ENCODE measurements around the gene NKAPL.

Gene NKAPL

GRCh38 chr6:28248916-28249315 lies 10.2 kb upstream of the NKAPL start:
- H3K4me3 ChIP-seq (replicated peaks; ENCODE audit: low read depth, low read length) = no peak overlapping the region
- DNase-seq (ENCODE audit: low read depth) = no peak
- TF ChIP-seq CTCF (IDR thresholded peaks at IDR 0.05; ENCODE audit: low read length, missing control alignments) = no peak

- TF ChIP-seq CTCF (IDR thresholded peaks at IDR 0.05; ENCODE audit: low read length, missing control alignments) = no peak
- no peak for DNase-seq (ENCODE audit: low read depth)
- peak overlapping the region; percentile 80 for H3K4me3 ChIP-seq (replicated peaks; ENCODE audit: low read depth, low read length)
These were observed 8.3 kb upstream of the NKAPL start for GRCh38 chr6:28250747-28251146.

- DNase-seq (ENCODE audit: low read depth) = peak; percentile 11
- no peak for TF ChIP-seq CTCF (IDR thresholded peaks at IDR 0.05; ENCODE audit: low read length, missing control alignments)
- H3K4me3 ChIP-seq (replicated peaks; ENCODE audit: low read depth, low read length) = peak overlapping the region; percentile 80
These were observed 7.5 kb upstream of the NKAPL start for GRCh38 chr6:28251661-28252008.

- no peak for TF ChIP-seq CTCF (IDR thresholded peaks at IDR 0.05; ENCODE audit: low read length, missing control alignments)
- H3K4me3 ChIP-seq (replicated peaks; ENCODE audit: low read depth, low read length) = peak within 1 kb of the TSS; percentile 80
- DNase-seq (ENCODE audit: low read depth) = peak; percentile 96
These were observed 6.8 kb upstream of the NKAPL start, which contains the start of gene ZKSCAN4 for GRCh38 chr6:28252009-28252975. ZKSCAN4 (minus strand) TSS chr6:28252269; CDS start chr6:28251980, 289 bp downstream.

- no peak overlapping the region for H3K4me3 ChIP-seq (replicated peaks; ENCODE audit: low read depth, low read length)
- TF ChIP-seq CTCF (IDR thresholded peaks at IDR 0.05; ENCODE audit: low read length, missing control alignments) = no peak
- no peak for DNase-seq (ENCODE audit: low read depth)
These were observed 5.0 kb upstream of the NKAPL start for GRCh38 chr6:28254121-28254519.

- no peak for TF ChIP-seq CTCF (IDR thresholded peaks at IDR 0.05; ENCODE audit: low read length, missing control alignments)
- no peak for DNase-seq (ENCODE audit: low read depth)
- H3K4me3 ChIP-seq (replicated peaks; ENCODE audit: low read depth, low read length) = no peak overlapping the region
These were observed 2.1 kb upstream of the NKAPL start for GRCh38 chr6:28257042-28257441.

All from fibroblast of pulmonary artery (primary cell).